GM19043 (cell line): ENCODE data around the gene ACTL7B.
"Not testable (repeated sequence)": the region's sequence is repeated elsewhere in the genome, so short reads cannot be mapped to it uniquely, and the experiment has no call there.

ENCODE experiments used
- ATAC-seq: cut with Tn5 transposase; IDR thresholded peaks from one replicate; pipeline ENCODE4 v1.9.1; 2021; ENCODE audit warnings: low read depth; ENCODE audit not compliant: unreplicated experiment

ACTL7B gene

GRCh38 chr9:108855888-108856287 is at the start of gene ACTL7B:
Gene ACTL7B (minus strand): TSS chr9:108855986. CDS start chr9:108855930, 56 bp downstream.
- ATAC-seq = no peak

- no peak for ATAC-seq
Observed at GRCh38 chr9:108905494-108905893, 49.7 kb upstream of the ACTL7B start.

- ATAC-seq = no peak
Observed at GRCh38 chr9:108904161-108904560, 48.4 kb upstream of the ACTL7B start.

- ATAC-seq = no peak
Observed at GRCh38 chr9:108903420-108904103, 47.8 kb upstream of the ACTL7B start.

- no peak for ATAC-seq
Observed at GRCh38 chr9:108900176-108900575, 44.4 kb upstream of the ACTL7B start.

GRCh38 chr9:108899023-108899695 is 43.4 kb upstream of the ACTL7B start:
- not testable (repeated sequence) for ATAC-seq

- no peak for ATAC-seq
Observed at GRCh38 chr9:108897324-108898096, 41.7 kb upstream of the ACTL7B start.

GRCh38 chr9:108894225-108894997 is 38.6 kb upstream of the ACTL7B start:
- no peak for ATAC-seq

- ATAC-seq = no peak
Observed at GRCh38 chr9:108889649-108890067, 33.9 kb upstream of the ACTL7B start.

- ATAC-seq = not testable (repeated sequence)
Observed at GRCh38 chr9:108886594-108887271, 30.9 kb upstream of the ACTL7B start.

GRCh38 chr9:108885643-108886348 is 30.0 kb upstream of the ACTL7B start:
- ATAC-seq = peak; percentile 99

- no peak for ATAC-seq
Observed at GRCh38 chr9:108884701-108885100, 28.9 kb upstream of the ACTL7B start.

GRCh38 chr9:108883085-108883484 is 27.3 kb upstream of the ACTL7B start:
- ATAC-seq = no peak

- no peak for ATAC-seq
Observed at GRCh38 chr9:108882052-108882888, 26.5 kb upstream of the ACTL7B start.

- ATAC-seq = no peak
Observed at GRCh38 chr9:108880738-108881316, 25.0 kb upstream of the ACTL7B start.

GRCh38 chr9:108877524-108877923 is 21.7 kb upstream of the ACTL7B start:
- no peak for ATAC-seq

- ATAC-seq = no peak
Observed at GRCh38 chr9:108876425-108876824, 20.6 kb upstream of the ACTL7B start.

- no peak for ATAC-seq
Observed at GRCh38 chr9:108874058-108874788, 18.4 kb upstream of the ACTL7B start.
